ENCODE measurements around the gene KDM4C. TPM values are rescaled to one million over a fixed set of nuclear protein-coding genes. Genes with fewer than 3 reads are reported as not detected.

Gene KDM4C
- total RNA-seq, 1 experiment from 2014 or later: 16.2 TPM

DNA sequence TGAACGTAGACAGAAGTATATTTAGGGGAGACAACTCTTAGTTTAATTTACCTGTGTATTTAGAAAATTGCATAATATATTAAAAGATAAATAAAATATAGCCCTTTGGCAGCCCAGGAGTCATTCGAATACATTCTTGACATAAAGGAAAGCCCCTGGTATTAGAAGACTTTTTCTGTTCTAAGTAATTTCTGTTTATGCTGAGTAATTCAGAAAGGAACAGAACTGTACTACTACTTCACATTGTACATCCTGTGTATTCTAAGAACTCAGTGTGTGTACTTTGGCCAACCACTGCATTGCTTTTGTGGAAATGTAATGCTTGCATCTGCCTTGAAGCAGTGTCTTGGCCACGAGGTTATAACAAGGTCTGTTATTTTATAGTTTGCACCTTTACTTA lies 136.4 kb downstream of the KDM4C start:
- no peaks in the 10 kb centered on the region for H3K4me1 Mint-ChIP-seq (ENCODE audit: low read depth, unreplicated experiment)
- H3K27ac Mint-ChIP-seq (ENCODE audit: unreplicated experiment): no peak overlapping the region
- TF ChIP-seq, protein P1, sequence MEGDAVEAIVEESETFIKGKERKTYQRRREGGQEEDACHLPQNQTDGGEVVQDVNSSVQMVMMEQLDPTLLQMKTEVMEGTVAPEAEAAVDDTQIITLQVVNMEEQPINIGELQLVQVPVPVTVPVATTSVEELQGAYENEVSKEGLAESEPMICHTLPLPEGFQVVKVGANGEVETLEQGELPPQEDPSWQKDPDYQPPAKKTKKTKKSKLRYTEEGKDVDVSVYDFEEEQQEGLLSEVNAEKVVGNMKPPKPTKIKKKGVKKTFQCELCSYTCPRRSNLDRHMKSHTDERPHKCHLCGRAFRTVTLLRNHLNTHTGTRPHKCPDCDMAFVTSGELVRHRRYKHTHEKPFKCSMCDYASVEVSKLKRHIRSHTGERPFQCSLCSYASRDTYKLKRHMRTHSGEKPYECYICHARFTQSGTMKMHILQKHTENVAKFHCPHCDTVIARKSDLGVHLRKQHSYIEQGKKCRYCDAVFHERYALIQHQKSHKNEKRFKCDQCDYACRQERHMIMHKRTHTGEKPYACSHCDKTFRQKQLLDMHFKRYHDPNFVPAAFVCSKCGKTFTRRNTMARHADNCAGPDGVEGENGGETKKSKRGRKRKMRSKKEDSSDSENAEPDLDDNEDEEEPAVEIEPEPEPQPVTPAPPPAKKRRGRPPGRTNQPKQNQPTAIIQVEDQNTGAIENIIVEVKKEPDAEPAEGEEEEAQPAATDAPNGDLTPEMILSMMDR (IDR thresholded peaks at IDR 0.05; ENCODE audit: unreplicated experiment): no peak
- no peaks in the 10 kb centered on the region for H3K27me3 Mint-ChIP-seq (ENCODE audit: unreplicated experiment)
- no peaks in the 10 kb centered on the region for H3K36me3 Mint-ChIP-seq (ENCODE audit: insufficient read depth, unreplicated experiment)
- no peaks in the 10 kb centered on the region for H3K9me3 Mint-ChIP-seq (ENCODE audit: low read depth, unreplicated experiment)
- CTCF ChIA-PET: no interaction called here
- intact Hi-C loops (cut with micrococcal nuclease; ENCODE audit: unreplicated experiment): no loop called here
- DNase-seq: no peak
- no peak overlapping the region for H3K4me3 Mint-ChIP-seq (ENCODE audit: low read depth, unreplicated experiment)
- no TSS peak for BruUV-seq (replicated peaks)

DNA sequence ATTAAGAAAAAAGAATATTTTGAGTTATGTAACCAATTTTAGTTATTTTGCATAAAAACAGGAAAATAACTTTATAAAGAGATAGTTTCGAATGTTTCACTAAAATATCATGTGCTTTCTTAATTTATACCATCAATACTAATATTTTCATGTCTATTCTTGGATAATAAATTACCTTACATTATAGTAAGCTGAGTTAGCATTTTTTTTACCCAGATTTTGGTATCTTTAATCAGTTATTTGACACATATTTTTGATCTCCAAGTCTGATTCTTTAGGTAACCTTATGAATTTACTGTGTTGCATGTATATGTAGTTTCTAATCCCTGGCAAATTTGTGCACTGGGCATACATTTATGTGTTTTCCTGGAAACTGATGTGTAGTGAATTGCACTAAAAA lies 138.0 kb downstream of the KDM4C start:
- Mint-ChIP-seq H3K4me3 (ENCODE audit: low read depth, unreplicated experiment) (no peak overlapping the region), H3K9me3 (ENCODE audit: low read depth, unreplicated experiment) (no peaks in the 10 kb centered on the region), H3K4me1 (ENCODE audit: low read depth, unreplicated experiment) (no peaks in the 10 kb centered on the region), H3K36me3 (ENCODE audit: insufficient read depth, unreplicated experiment) (no peaks in the 10 kb centered on the region), H3K27me3 (ENCODE audit: unreplicated experiment) (no peaks in the 10 kb centered on the region), H3K27ac (ENCODE audit: unreplicated experiment) (no peak overlapping the region)
- TF ChIP-seq, protein P1 (IDR thresholded peaks at IDR 0.05; ENCODE audit: unreplicated experiment): no peak
- no TSS peak for BruUV-seq (replicated peaks)
- CTCF ChIA-PET: no interaction called here
- intact Hi-C loops (cut with micrococcal nuclease; ENCODE audit: unreplicated experiment): no loop called here
- DNase-seq: no peak

DNA sequence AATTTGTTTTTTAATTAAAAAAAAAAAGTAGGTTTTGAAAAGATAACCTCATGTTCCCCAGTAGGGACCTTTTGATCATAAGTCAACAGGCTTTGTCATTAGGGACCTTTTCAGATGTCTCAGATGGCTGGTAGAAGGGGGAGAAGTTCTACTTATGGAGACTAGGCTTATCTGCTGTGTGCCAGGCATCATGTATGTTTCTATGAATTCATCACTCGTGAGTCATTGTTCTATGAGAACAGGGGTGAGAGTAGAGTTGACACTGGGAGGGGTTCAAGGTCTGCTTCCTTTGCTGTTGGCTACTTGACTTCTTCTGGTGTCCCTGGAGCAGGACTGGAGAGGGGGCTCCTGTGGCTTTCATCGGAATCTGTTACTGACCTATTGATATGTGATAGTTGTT lies 138.8 kb downstream of the KDM4C start:
- CTCF ChIA-PET: no interaction called here
- Mint-ChIP-seq H3K4me3 (ENCODE audit: low read depth, unreplicated experiment) (no peak overlapping the region), H3K9me3 (ENCODE audit: low read depth, unreplicated experiment) (no peaks in the 10 kb centered on the region), H3K4me1 (ENCODE audit: low read depth, unreplicated experiment) (no peaks in the 10 kb centered on the region), H3K27me3 (ENCODE audit: unreplicated experiment) (no peaks in the 10 kb centered on the region), H3K27ac (ENCODE audit: unreplicated experiment) (no peak overlapping the region), H3K36me3 (ENCODE audit: insufficient read depth, unreplicated experiment) (no peaks in the 10 kb centered on the region)
- no peak for DNase-seq
- BruUV-seq (replicated peaks): no TSS peak
- TF ChIP-seq, protein P1 (IDR thresholded peaks at IDR 0.05; ENCODE audit: unreplicated experiment): no peak
- intact Hi-C loops (cut with micrococcal nuclease; ENCODE audit: unreplicated experiment): no loop called here

DNA sequence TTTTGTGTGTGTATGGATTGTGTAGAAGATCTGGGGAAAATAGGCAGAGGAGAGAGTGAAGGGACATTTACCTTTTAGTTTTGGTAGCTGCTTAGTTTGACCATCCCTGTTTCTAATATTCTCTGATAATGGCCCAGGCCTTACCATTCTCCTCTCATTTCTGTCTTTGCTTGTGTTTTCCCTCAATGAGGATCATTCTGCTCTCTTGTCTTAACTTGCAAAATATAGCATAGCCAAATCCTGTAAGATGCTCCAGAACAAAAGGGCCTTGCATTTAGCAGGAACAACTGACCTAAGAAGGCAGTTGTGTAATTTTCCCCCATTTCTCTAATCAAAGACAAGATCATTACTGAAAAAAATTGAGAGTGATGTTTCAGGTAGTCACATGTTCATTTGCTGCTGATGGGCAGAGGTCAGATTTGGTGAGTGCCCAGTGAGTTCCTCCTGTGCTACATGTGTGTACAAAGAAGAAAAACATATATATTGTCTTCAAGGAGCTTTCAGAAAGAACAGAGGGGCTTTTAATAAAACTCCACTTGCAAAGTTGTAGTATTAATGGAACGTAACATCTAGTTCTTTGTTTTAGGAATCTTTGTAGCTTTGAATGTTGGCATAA lies 139.5 kb downstream of the KDM4C start:
- no peaks in the 10 kb centered on the region for H3K27me3 Mint-ChIP-seq (ENCODE audit: unreplicated experiment)
- H3K36me3 Mint-ChIP-seq (ENCODE audit: insufficient read depth, unreplicated experiment): peaks cover under 1% of the 10 kb centered on the region
- no peak overlapping the region for H3K27ac Mint-ChIP-seq (ENCODE audit: unreplicated experiment)
- peaks cover 7% of the 10 kb centered on the region for H3K4me1 Mint-ChIP-seq (ENCODE audit: low read depth, unreplicated experiment)
- no TSS peak for BruUV-seq (replicated peaks)
- H3K4me3 Mint-ChIP-seq (ENCODE audit: low read depth, unreplicated experiment): no peak overlapping the region
- no peaks in the 10 kb centered on the region for H3K9me3 Mint-ChIP-seq (ENCODE audit: low read depth, unreplicated experiment)
- CTCF ChIA-PET: no interaction called here
- intact Hi-C loops (cut with micrococcal nuclease; ENCODE audit: unreplicated experiment): no loop called here
- TF ChIP-seq, protein P1 (IDR thresholded peaks at IDR 0.05; ENCODE audit: unreplicated experiment): no peak
- DNase-seq: no peak
